GF-D8 (cell line): ENCODE measurements around the gene GULP1.

Experiments
- DNase-seq: peaks from one replicate; lab custom pipeline; 2025; lab: John Stamatoyannopoulos, UW

GULP1 gene

GRCh38 chr2:188471166-188471565, 179.5 kb downstream of the GULP1 start:
- DNase-seq = no peak

GRCh38 chr2:188473306-188473705, 181.6 kb downstream of the GULP1 start:
- DNase-seq = no peak

GRCh38 chr2:188474316-188474715, 182.6 kb downstream of the GULP1 start:
- no peak for DNase-seq

- no peak for DNase-seq
These were observed 184.3 kb downstream of the GULP1 start for GRCh38 chr2:188475945-188476344.

- DNase-seq = no peak
These were observed 186.0 kb downstream of the GULP1 start for GRCh38 chr2:188477564-188478103.

GRCh38 chr2:188478724-188479123, 187.1 kb downstream of the GULP1 start:
- no peak for DNase-seq

- DNase-seq = no peak
These were observed 189.8 kb downstream of the GULP1 start for GRCh38 chr2:188481474-188481873.

- DNase-seq = no peak
These were observed 193.8 kb downstream of the GULP1 start for GRCh38 chr2:188485496-188485895.

GRCh38 chr2:188492751-188493150, 201.1 kb downstream of the GULP1 start:
- no peak for DNase-seq

- DNase-seq = no peak
These were observed 203.2 kb downstream of the GULP1 start for GRCh38 chr2:188494906-188495305.

GRCh38 chr2:188495969-188496431, 204.3 kb downstream of the GULP1 start:
- peak; percentile 28 for DNase-seq

GRCh38 chr2:188497726-188498125, 206.1 kb downstream of the GULP1 start:
- no peak for DNase-seq

GRCh38 chr2:188503975-188504374, 212.3 kb downstream of the GULP1 start:
- DNase-seq = no peak

GRCh38 chr2:188506843-188507242, 215.2 kb downstream of the GULP1 start:
- DNase-seq = no peak

GRCh38 chr2:188511346-188511745, 219.7 kb downstream of the GULP1 start:
- DNase-seq = no peak

GRCh38 chr2:188512456-188512855, 220.8 kb downstream of the GULP1 start:
- DNase-seq = peak; percentile 27

- no peak for DNase-seq
These were observed 224.2 kb downstream of the GULP1 start for GRCh38 chr2:188515918-188516317.

GRCh38 chr2:188517549-188518215, 226.0 kb downstream of the GULP1 start:
- no peak for DNase-seq

- no peak for DNase-seq
These were observed 226.7 kb downstream of the GULP1 start for GRCh38 chr2:188518381-188518780.

- DNase-seq = no peak
These were observed 227.5 kb downstream of the GULP1 start for GRCh38 chr2:188519136-188519535.

GRCh38 chr2:188522517-188522916, 230.8 kb downstream of the GULP1 start:
- DNase-seq = no peak

- no peak for DNase-seq
These were observed 232.2 kb downstream of the GULP1 start for GRCh38 chr2:188523919-188524318.

GRCh38 chr2:188524519-188525113, 232.9 kb downstream of the GULP1 start:
- DNase-seq = peak; percentile 14

- DNase-seq = no peak
These were observed 235.0 kb downstream of the GULP1 start for GRCh38 chr2:188526701-188527100.
